Parathyroid adenoma (tissue), 2 donors: Measurements from ENCODE around the gene KRT81.

Source experiments
- H2AFZ ChIP-seq: fragments of 300-600 bp; sonication (generic); one replicate; pipeline ENCODE4 v1.7.0; 2017; ENCODE audit warnings: antibody characterized with exemption, mild to moderate bottlenecking
- H3K27ac ChIP-seq: fragments of 300-600 bp; sonication (generic); one replicate; pipeline ENCODE4 v1.7.0; 2017
- H3K27me3 ChIP-seq: fragments of 300-600 bp; sonication (generic); one replicate; pipeline ENCODE4 v1.7.0; 2017; ENCODE audit warnings: low read length; ENCODE audit not compliant: control insufficient read depth, insufficient read depth
- H3K36me3 ChIP-seq: fragments of 300-600 bp; sonication (generic); one replicate; pipeline ENCODE4 v1.7.0; 2017; ENCODE audit warnings: low read length; ENCODE audit not compliant: control insufficient read depth, insufficient read depth
- H3K4me1 ChIP-seq: fragments of 300-600 bp; sonication (generic); one replicate; pipeline ENCODE4 v1.7.0; 2017; ENCODE audit warnings: control low read depth
- H3K4me2 ChIP-seq: fragments of 300-600 bp; sonication (generic); one replicate; pipeline ENCODE4 v1.7.0; 2017; ENCODE audit warnings: low read length
- H3K4me3 ChIP-seq: fragments of 300-600 bp; sonication (generic); one replicate; pipeline ENCODE4 v1.7.0; 2017; ENCODE audit warnings: low read depth, low read length
- H3K79me2 ChIP-seq: fragments of 300-600 bp; sonication (generic); one replicate; pipeline ENCODE4 v1.7.0; 2017; ENCODE audit warnings: control low read depth
- H3K9ac ChIP-seq: fragments of 300-600 bp; sonication (generic); one replicate; pipeline ENCODE4 v1.7.0; 2017; ENCODE audit warnings: mild to moderate bottlenecking
- H3K9me3 ChIP-seq: fragments of 300-600 bp; sonication (generic); one replicate; pipeline ENCODE4 v1.7.0; 2017; ENCODE audit warnings: low read length; ENCODE audit not compliant: control insufficient read depth
- TF ChIP-seq, protein P1 (sequence below): fragments of 300-600 bp; sonication (generic); IDR thresholded peaks from one replicate; pipeline ENCODE4 v1.7.0; 2017; ENCODE audit warnings: antibody characterized with exemption, mild to moderate bottlenecking
- donor health status: primary hyperparathyroidism.

KRT81 gene

DNA sequence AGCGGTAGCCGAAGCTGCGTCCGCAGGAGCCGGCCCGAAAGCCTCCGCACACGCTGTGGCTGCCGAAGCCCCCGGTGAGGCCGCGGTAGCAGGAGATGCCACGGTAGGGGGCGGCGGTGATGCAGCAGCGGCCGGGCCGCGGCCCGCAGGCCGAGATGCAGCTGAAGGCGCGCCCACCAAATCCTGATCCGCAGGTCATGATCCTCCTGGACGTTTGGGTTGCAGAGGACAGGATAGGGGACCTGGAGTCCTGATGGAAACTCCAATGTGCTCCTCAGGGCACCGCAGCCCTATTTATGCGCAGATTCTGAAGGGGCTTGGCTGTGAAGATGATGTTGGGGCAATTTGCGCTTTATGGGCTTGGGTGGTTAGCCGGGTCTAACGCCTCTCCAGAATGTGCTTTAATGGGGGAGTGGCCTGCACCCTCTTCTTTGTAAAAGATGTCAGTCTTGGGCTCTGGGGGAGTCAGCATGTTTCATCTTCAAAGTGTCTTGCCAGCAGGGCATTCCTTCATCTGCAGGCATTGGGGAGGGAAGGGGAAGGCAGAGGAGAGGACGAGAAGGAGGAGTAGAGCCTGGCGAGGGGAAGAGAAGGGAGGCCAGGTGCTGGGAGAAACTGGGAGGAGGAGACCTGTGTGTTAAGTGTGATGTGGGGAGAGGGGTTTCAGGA lies at the start of gene KRT81:
Gene KRT81, minus strand, starts transcription at position 268 of the 669 bp plus-strand sequence. Its CDS starts 69 bp downstream, at position 199.
- Histone ChIP-seq H3K27me3 (no peaks in the 10 kb centered on the region), H2AFZ (no peak within 1 kb of the TSS), H3K36me3 (no peaks in the 10 kb centered on the region), H3K9ac (no peak within 1 kb of the TSS), H3K27ac (no peak within 1 kb of the TSS), H3K4me3 (no peak within 1 kb of the TSS), H3K4me2 (no peak within 1 kb of the TSS), H3K79me2 (no peaks in the 10 kb centered on the region), H3K9me3 (no peaks in the 10 kb centered on the region), H3K4me1 (no peaks in the 10 kb centered on the region)
- TF ChIP-seq, protein P1, sequence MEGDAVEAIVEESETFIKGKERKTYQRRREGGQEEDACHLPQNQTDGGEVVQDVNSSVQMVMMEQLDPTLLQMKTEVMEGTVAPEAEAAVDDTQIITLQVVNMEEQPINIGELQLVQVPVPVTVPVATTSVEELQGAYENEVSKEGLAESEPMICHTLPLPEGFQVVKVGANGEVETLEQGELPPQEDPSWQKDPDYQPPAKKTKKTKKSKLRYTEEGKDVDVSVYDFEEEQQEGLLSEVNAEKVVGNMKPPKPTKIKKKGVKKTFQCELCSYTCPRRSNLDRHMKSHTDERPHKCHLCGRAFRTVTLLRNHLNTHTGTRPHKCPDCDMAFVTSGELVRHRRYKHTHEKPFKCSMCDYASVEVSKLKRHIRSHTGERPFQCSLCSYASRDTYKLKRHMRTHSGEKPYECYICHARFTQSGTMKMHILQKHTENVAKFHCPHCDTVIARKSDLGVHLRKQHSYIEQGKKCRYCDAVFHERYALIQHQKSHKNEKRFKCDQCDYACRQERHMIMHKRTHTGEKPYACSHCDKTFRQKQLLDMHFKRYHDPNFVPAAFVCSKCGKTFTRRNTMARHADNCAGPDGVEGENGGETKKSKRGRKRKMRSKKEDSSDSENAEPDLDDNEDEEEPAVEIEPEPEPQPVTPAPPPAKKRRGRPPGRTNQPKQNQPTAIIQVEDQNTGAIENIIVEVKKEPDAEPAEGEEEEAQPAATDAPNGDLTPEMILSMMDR: no peak

DNA sequence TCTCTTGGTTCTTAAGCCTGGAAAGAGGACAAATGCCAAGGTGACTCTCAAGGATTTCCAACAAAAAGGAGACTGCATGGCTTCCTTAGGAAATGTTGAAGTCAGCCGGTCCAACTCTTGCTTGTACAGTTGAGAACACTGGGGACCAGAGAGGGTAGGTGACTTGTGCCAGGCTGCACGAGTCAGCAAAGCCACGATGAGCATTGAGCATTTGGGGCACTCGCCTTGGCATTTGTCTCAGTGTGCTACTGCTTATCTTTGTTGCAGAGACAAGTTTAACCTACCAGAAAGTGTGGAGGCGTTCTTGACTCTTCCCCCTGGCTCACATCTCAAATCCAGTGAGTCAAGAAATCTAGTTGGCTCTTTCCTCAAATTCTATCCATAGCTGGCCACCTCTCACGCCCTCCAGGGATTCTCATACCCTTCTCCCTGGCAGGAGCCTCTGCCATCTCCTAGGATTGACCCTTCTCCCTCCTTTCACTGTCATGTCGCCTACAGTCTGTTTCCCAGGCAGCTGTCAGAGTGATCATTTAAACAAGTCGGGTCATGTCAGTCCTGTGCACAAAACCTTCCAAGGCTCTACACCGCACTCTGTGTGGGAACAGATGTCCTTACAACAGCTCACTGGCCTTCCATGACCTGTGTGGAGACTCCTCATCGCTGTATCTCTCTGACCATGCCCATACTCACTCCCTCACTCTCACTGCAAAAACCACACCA lies 47.1 kb upstream of the KRT81 start:
- no peaks in the 10 kb centered on the region for H3K36me3 ChIP-seq
- H3K9ac ChIP-seq: no peak overlapping the region

DNA sequence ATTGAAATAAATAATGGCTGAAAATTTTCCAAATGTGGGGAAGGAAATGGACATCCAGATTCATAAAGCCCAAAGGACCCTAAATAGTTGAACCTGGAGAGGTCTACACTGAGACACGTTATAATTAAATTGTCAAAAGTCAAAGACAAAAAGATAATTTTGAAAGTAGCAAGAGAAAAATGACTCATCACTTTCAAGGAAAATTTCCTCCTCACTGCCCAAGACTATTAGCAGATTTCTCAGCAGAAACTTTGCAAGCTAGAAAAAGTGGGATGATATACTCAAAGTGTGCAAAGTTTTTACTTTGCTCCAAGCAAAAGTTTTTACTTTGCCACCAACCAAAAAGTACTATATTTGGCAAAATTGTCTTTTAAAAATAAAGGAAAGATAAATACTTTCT lies 45.7 kb upstream of the KRT81 start:
- Histone ChIP-seq H3K27me3 (no peaks in the 10 kb centered on the region), H3K79me2 (no peaks in the 10 kb centered on the region), H2AFZ (no peak overlapping the region), H3K9ac (no peak overlapping the region), H3K27ac (no peak overlapping the region), H3K4me3 (no peak overlapping the region), H3K36me3 (no peaks in the 10 kb centered on the region), H3K9me3 (no peaks in the 10 kb centered on the region), H3K4me1 (peaks cover 16% of the 10 kb centered on the region), H3K4me2 (no peak overlapping the region)
- TF ChIP-seq, protein P1: no peak

More for the DNA sequence above, 47.1 kb upstream of the KRT81 start:
- Histone ChIP-seq H3K27me3 (no peaks in the 10 kb centered on the region), H3K79me2 (no peaks in the 10 kb centered on the region), H3K27ac (no peak overlapping the region), H3K4me2 (no peak overlapping the region), H3K4me3 (no peak overlapping the region), H2AFZ (no peak overlapping the region), H3K9me3 (no peaks in the 10 kb centered on the region), H3K4me1 (peaks cover 6% of the 10 kb centered on the region)
- TF ChIP-seq, protein P1: no peak

DNA sequence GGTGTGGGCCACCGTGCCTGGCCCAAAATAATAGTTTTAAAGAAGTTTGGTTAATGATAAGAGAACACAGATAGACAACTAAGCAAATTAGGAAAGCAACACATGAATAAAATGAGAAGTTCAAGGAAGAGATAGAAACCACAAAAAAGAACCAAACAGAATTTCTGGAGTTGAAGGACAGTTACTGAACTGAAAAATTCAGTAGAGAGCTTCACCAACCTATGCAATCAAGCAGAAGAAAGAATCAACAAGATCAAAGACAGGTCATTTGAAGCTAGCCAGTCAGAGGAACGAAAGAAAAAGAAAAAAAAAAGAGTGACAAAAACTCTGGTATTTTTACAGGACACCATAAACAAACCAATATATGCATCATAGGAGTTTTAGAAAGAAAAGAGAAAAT lies 45.3 kb upstream of the KRT81 start:
- Histone ChIP-seq H3K9ac (no peak overlapping the region), H3K4me2 (no peak overlapping the region), H3K27ac (no peak overlapping the region), H3K27me3 (no peaks in the 10 kb centered on the region), H3K36me3 (no peaks in the 10 kb centered on the region), H3K4me3 (no peak overlapping the region), H3K4me1 (peaks cover 19% of the 10 kb centered on the region), H2AFZ (no peak overlapping the region), H3K9me3 (no peaks in the 10 kb centered on the region), H3K79me2 (no peaks in the 10 kb centered on the region)
- TF ChIP-seq, protein P1: no peak
